ENCODE measurements around the gene CLTB. TPM values are rescaled to one million over a fixed set of nuclear protein-coding genes. Genes with fewer than 3 reads are reported as not detected.

CLTB gene
- total and polyA plus RNA-seq, 2 donors (not counting 1 experiment from before 2014, with no cell fraction given): 29.9 to 41.7 TPM

- Mint-ChIP-seq H3K4me3 (no peak overlapping the region), H3K4me1 (peaks cover 22% of the 10 kb centered on the region), H3K27ac (no peak overlapping the region), H3K27me3 (no peaks in the 10 kb centered on the region), H3K9me3 (ENCODE audit: insufficient read depth) (no peaks in the 10 kb centered on the region)
- H3K27me3 ChIP-seq (replicated peaks in 1 of 4; ENCODE audit: control extremely low read depth in 1 of 4, control insufficient read depth in 3 of 4, insufficient read depth in 4 of 4, low read length in 3 of 4): no peaks in the 10 kb centered on the region
- peaks cover 68% of the 10 kb centered on the region for H4K20me1 ChIP-seq (ENCODE audit: control insufficient read depth, insufficient read depth, low read length, poor library complexity, severe bottlenecking)
- ATAC-seq (ENCODE audit: low read depth): no peak
- H3K4me1 ChIP-seq (ENCODE audit: control insufficient read depth in 2 of 2, insufficient read depth in 2 of 2, low read length in 2 of 2): peaks cover 5 to 14% of the 10 kb centered on the region in 2 donors
- no peak overlapping the region for H3K4me3 ChIP-seq (ENCODE audit: control extremely low read depth in 1 of 5, extremely low read depth in 1 of 5, insufficient read depth in 1 of 5, low read depth in 2 of 5, low read length in 4 of 5)
- 92% methylated on average over 2 of the region's 3 CpGs for WGBS (ENCODE audit: insufficient coverage)
- no peak overlapping the region for H3K9ac ChIP-seq (ENCODE audit: low read length)
- peaks cover 89% of the 10 kb centered on the region for H3K79me2 ChIP-seq (ENCODE audit: control insufficient read depth, insufficient read depth, low read length)
- no peak for DNase-seq
- H3K27ac ChIP-seq (ENCODE audit: low read length in 2 of 2): no peak overlapping the region
- intact Hi-C loops (cut with micrococcal nuclease): no loop called here
- ChIA-PET CTCF (no interaction called here), POLR2A (no interaction called here)
- no peaks in the 10 kb centered on the region for H3K9me3 ChIP-seq (ENCODE audit: control extremely low read depth in 1 of 3, control insufficient read depth in 2 of 3, insufficient read depth in 1 of 3, low read length in 2 of 3)
- no peak overlapping the region for H3K4me2 ChIP-seq (replicated peaks; ENCODE audit: low read depth, low read length, poor library complexity, severe bottlenecking)
- no peak for TF ChIP-seq CTCF (IDR thresholded peaks at IDR 0.05)
- TF ChIP-seq EZH2 (IDR thresholded peaks at IDR 0.05; ENCODE audit: borderline replicate concordance, insufficient read depth, low read depth, low read length, poor library complexity, severe bottlenecking): no peak
- H3K36me3 ChIP-seq (replicated peaks in 1 of 2; ENCODE audit: control extremely low read depth in 1 of 2, control insufficient read depth in 1 of 2, extremely low read depth in 1 of 2, insufficient read depth in 2 of 2, low read length in 1 of 2): peaks cover 0 to 60% of the 10 kb centered on the region in 2 experiments
- no peak overlapping the region for H2AFZ ChIP-seq (ENCODE audit: insufficient read depth, low read depth, low read length, poor library complexity, severe bottlenecking)
Observed at GRCh38 chr5:176356179-176356566, 60.2 kb downstream of the CLTB start.

GRCh38 chr5:176355400-176356178 lies 60.8 kb downstream of the CLTB start:
- Mint-ChIP-seq H3K4me1 (peaks cover 16% of the 10 kb centered on the region), H3K9me3 (ENCODE audit: insufficient read depth) (no peaks in the 10 kb centered on the region), H3K27ac (no peak overlapping the region), H3K27me3 (no peaks in the 10 kb centered on the region), H3K4me3 (no peak overlapping the region)
- H3K27me3 ChIP-seq (replicated peaks in 1 of 4; ENCODE audit: control extremely low read depth in 1 of 4, control insufficient read depth in 3 of 4, insufficient read depth in 4 of 4, low read length in 3 of 4): no peaks in the 10 kb centered on the region
- no peak overlapping the region for H3K4me3 ChIP-seq (ENCODE audit: control extremely low read depth in 1 of 5, extremely low read depth in 1 of 5, insufficient read depth in 1 of 5, low read depth in 2 of 5, low read length in 4 of 5)
- H3K4me1 ChIP-seq (ENCODE audit: control insufficient read depth in 2 of 2, insufficient read depth in 2 of 2, low read length in 2 of 2): peaks cover 5 to 8% of the 10 kb centered on the region in 2 donors
- CTCF ChIA-PET: no interaction called here
- no peak for TF ChIP-seq CTCF (IDR thresholded peaks at IDR 0.05)
- TF ChIP-seq EZH2 (IDR thresholded peaks at IDR 0.05; ENCODE audit: borderline replicate concordance, insufficient read depth, low read depth, low read length, poor library complexity, severe bottlenecking): no peak
- H3K4me2 ChIP-seq (replicated peaks; ENCODE audit: low read depth, low read length, poor library complexity, severe bottlenecking): no peak overlapping the region
- no peak overlapping the region for H2AFZ ChIP-seq (ENCODE audit: insufficient read depth, low read depth, low read length, poor library complexity, severe bottlenecking)
- H3K9me3 ChIP-seq (ENCODE audit: control extremely low read depth in 1 of 3, control insufficient read depth in 2 of 3, insufficient read depth in 1 of 3, low read length in 2 of 3): no peaks in the 10 kb centered on the region
- intact Hi-C loops (cut with micrococcal nuclease): no loop called here
- WGBS (ENCODE audit: insufficient coverage): 99% methylated on average over 15 of the region's 16 CpGs
- H4K20me1 ChIP-seq (ENCODE audit: control insufficient read depth, insufficient read depth, low read length, poor library complexity, severe bottlenecking): peaks cover 71% of the 10 kb centered on the region
- DNase-seq (no peak), ATAC-seq (ENCODE audit: low read depth) (no peak)
- H3K79me2 ChIP-seq (ENCODE audit: control insufficient read depth, insufficient read depth, low read length): peaks cover 83% of the 10 kb centered on the region
- POLR2A ChIA-PET: no interaction called here
- no peak overlapping the region for H3K27ac ChIP-seq (ENCODE audit: low read length in 2 of 2)
- H3K9ac ChIP-seq (ENCODE audit: low read length): no peak overlapping the region
- peaks cover 0 to 64% of the 10 kb centered on the region in 2 experiments for H3K36me3 ChIP-seq (replicated peaks in 1 of 2; ENCODE audit: control extremely low read depth in 1 of 2, control insufficient read depth in 1 of 2, extremely low read depth in 1 of 2, insufficient read depth in 2 of 2, low read length in 1 of 2)

Measured in B cell (primary cell).